ENCODE results near the gene KRT1.

GRCh38 chr12:52680363-52680762 lies at the start of gene KRT1:
- TF ChIP-seq GATA2 (IDR thresholded peaks at IDR 0.05; ENCODE audit: low read depth, low read length) (no peak), GATA3 (IDR thresholded peaks at IDR 0.05; ENCODE audit: low read depth, low read length) (no peak)
